PC-3 (cell line): ENCODE measurements around the gene OVCH1. TPM values are rescaled to one million over a fixed set of nuclear protein-coding genes. Genes with fewer than 3 reads are reported as not detected.
A peak's percentile ranks its signal among the peaks of the same experiment; 100 is the strongest.
"Not testable (repeated sequence)": the region's sequence is repeated elsewhere in the genome, so short reads cannot be mapped to it uniquely, and the experiment has no call there.

Experiments
- ATAC-seq: fragments of 200-7000 bp; cut with Tn5 transposase; 2 replicates; pipeline ENCODE4 v1.9.1; 2020; ENCODE audit warnings: mild to moderate bottlenecking, moderate library complexity
- BruUV-seq: library from RNA; stranded (reverse); fragments of 400-500 nt; replicated peaks from 2 replicates; lab custom pipeline; 2021; lab: Mats Ljungman, UMichigan
- CTCF ChIA-PET: fragments of 300-600 bp; sonication (Branson Sonifier 250); formaldehyde crosslinking; loops from one replicate; lab custom pipeline; 2022; ENCODE audit warnings: antibody characterized with exemption; lab: Charles Lee
- POLR2A ChIA-PET: fragments of 300-600 bp; sonication (Branson Sonifier 250); formaldehyde crosslinking; loops from one replicate; lab custom pipeline; 2022; ENCODE audit warnings: antibody characterized with exemption; ENCODE audit not compliant: unreplicated experiment; lab: Charles Lee
- DNase-seq: peaks from one replicate; pipeline ENCODE4 v3.0.0-alpha.2; 2015
- H2AFZ ChIP-seq: fragments of 300-600 bp; sonication (generic); 2 replicates; pipeline ENCODE4 v1.6.0; 2016; ENCODE audit warnings: antibody characterized with exemption, low read length
- H3F3A ChIP-seq: fragments of 300-600 bp; sonication (generic); one replicate; pipeline ENCODE4 v1.6.0; 2017; ENCODE audit warnings: antibody characterized with exemption, low read length, control low read depth, mild to moderate bottlenecking; ENCODE audit not compliant: unreplicated experiment
- H3K27ac ChIP-seq: fragments of 300-600 bp; sonication (generic); 2 replicates; pipeline ENCODE4 v1.5.1; 2016; ENCODE audit warnings: mild to moderate bottlenecking, low read length
- H3K27me3 ChIP-seq: fragments of 300-600 bp; sonication (generic); 2 replicates; pipeline ENCODE4 v1.6.1; 2016; ENCODE audit warnings: low read length, mixed read lengths
- H3K36me3 ChIP-seq: fragments of 300-600 bp; sonication (generic); 2 replicates; pipeline ENCODE4 v1.6.1; 2016; ENCODE audit warnings: low read depth, mixed run types, low read length, mixed read lengths
- H3K4me1 ChIP-seq: fragments of 300-600 bp; sonication (generic); 2 replicates; pipeline ENCODE4 v1.5.1; 2016; ENCODE audit warnings: low read length; ENCODE audit not compliant: insufficient read depth
- H3K4me2 ChIP-seq: fragments of 300-600 bp; sonication (generic); 2 replicates; pipeline ENCODE4 v1.6.0; 2016; ENCODE audit warnings: low read length
- H3K4me3 ChIP-seq: fragments of 300-600 bp; sonication (generic); 2 replicates; pipeline ENCODE4 v1.5.1; 2016; ENCODE audit warnings: mild to moderate bottlenecking, low read length, mixed read lengths
- H3K79me2 ChIP-seq: fragments of 300-600 bp; sonication (generic); 2 replicates; pipeline ENCODE4 v1.6.1; 2017; ENCODE audit warnings: low read length, mixed read lengths
- H3K9ac ChIP-seq: fragments of 300-600 bp; sonication (generic); 2 replicates; pipeline ENCODE4 v1.6.0; 2016; ENCODE audit warnings: mild to moderate bottlenecking, low read length
- H3K9me2 ChIP-seq: fragments of 300-600 bp; sonication (generic); replicated peaks from 2 replicates; pipeline ENCODE4 v1.6.1; 2016; ENCODE audit warnings: mixed run types, low read length, mixed read lengths
- H3K9me3 ChIP-seq: fragments of 300-600 bp; sonication (generic); 2 replicates; pipeline ENCODE4 v1.6.1; 2016; ENCODE audit warnings: low read length, mixed read lengths
- H4K20me1 ChIP-seq: fragments of 300-600 bp; sonication (generic); 2 replicates; pipeline ENCODE4 v1.6.1; 2016; ENCODE audit warnings: low read length, mixed read lengths
- EZH2 ChIP-seq: fragments of 300-600 bp; sonication (generic); IDR thresholded peaks from one replicate; pipeline ENCODE4 v1.6.1; 2017; ENCODE audit warnings: antibody characterized with exemption, mild to moderate bottlenecking, low read length; ENCODE audit not compliant: unreplicated experiment
- EZH2phosphoT487 ChIP-seq: fragments of 300-600 bp; sonication (generic); IDR thresholded peaks from 2 replicates; pipeline ENCODE4 v1.6.1; 2018; ENCODE audit warnings: mild to moderate bottlenecking, antibody characterized with exemption, low read length, borderline replicate concordance
- intact Hi-C: fragments of 100-400 bp; cut with micrococcal nuclease; formaldehyde crosslinking; loops from 2 replicates; pipeline ENCODE4 v1.9.0; 2023
- total RNA-seq: library from RNA; depleted of rRNA; stranded (reverse); fragments of >200 nt; gene quantifications from 2 replicates; pipeline ENCODE4 v1.2.3, GENCODE V29; 2014
- TF ChIP-seq, protein P1 (sequence below): fragments of 300-600 bp; sonication (generic); conservative IDR thresholded peaks from 2 replicates; pipeline ENCODE4 v1.5.1; 2017; ENCODE audit warnings: antibody characterized with exemption, low read depth, mild to moderate bottlenecking, low read length

The OVCH1 gene
- total RNA-seq, 1 experiment from 2014 or later: not detected

DNA sequence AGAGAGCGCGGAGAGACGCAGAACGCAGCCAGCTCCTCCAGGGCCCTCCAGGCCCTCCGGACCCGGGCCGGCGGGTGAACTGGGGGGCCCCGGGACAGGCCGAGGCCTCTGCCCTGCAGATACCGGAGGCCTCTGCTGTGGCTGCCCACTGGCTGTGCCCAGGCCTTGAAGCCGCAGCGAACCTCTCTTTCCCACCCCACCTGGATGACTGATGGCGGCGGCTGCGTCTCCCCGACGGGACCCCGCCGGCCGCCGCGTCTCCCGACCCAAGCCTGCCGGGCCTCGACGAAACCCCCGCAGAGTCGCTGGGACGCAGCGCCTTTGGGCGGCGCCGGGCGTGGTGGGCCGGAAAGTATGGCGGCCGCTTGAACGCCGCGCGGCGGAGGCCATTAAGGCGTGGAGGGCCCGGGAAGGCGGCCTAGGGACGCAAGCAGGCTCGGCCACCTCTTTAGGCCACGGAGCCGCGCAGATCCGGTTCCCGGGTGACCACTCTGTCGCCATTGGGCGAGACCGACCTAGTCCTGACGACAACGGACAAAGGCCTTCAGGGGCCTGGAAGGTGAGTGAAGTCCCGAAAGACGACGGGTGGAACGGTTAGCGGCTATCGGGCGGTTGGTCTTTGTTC lies 108.1 kb downstream of the OVCH1 start:
- Histone ChIP-seq H3K27me3 (no peaks in the 10 kb centered on the region), H3F3A (no peaks in the 10 kb centered on the region), H3K9me3 (no peaks in the 10 kb centered on the region), H3K4me3 (no peak overlapping the region), H3K4me1 (0 out of 2 replicates have a peak, but pooled peaks cover 7% of the 10 kb centered on the region), H3K4me2 (no peak overlapping the region), H3K27ac (no peak overlapping the region), H4K20me1 (no peaks in the 10 kb centered on the region), H3K9me2 (no peaks in the 10 kb centered on the region), H3K79me2 (no peaks in the 10 kb centered on the region), H2AFZ (no peak overlapping the region), H3K9ac (no peak overlapping the region), H3K36me3 (no peaks in the 10 kb centered on the region)
- ATAC-seq: no peak
- TF ChIP-seq EZH2phosphoT487 (no peak), EZH2 (no peak)
- intact Hi-C loops: no loop called here
- BruUV-seq: no TSS peak
- ChIA-PET CTCF (no interaction called here), POLR2A (no interaction called here)
- no peak for DNase-seq

DNA sequence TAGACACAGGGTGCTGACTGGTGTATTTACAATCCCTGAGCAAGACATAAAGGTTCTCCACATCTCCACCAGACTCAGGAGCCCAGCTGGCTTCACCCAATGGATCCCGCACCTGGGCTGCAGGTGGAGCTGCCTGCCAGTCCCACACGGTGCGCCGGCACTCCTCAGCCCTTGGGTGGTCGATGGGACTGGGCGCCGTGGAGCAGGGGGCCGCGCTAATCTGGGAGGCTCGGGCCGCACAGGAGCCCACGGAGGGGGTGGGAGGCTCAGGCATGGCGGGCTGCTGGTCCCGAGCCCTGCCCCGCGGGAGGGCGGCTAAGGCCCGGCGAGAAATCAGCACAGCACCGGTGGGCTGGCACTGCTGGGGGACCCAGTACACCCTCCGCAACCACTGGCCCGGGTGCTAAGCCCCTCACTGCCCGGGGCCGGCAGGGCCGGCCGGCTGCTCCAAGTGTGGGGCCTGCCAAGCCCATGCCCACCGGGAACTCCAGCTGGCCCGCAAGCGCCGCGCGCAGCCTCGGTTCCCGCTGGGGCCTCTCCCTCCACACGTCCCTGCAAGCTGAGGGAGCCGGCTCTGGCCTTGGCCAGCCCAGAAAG lies 111.3 kb downstream of the OVCH1 start:
- H3K4me3 ChIP-seq, H3K79me2 ChIP-seq, DNase-seq, POLR2A ChIA-PET, H2AFZ ChIP-seq, CTCF ChIA-PET, H3K9ac ChIP-seq, BruUV-seq, H3K9me3 ChIP-seq, H3K27ac ChIP-seq, ATAC-seq, H3K27me3 ChIP-seq, H3F3A ChIP-seq, H3K36me3 ChIP-seq, intact Hi-C loops, H4K20me1 ChIP-seq, H3K9me2 ChIP-seq, H3K4me2 ChIP-seq: not testable (repeated sequence)
- H3K4me1 ChIP-seq: peaks cover 14% of the 10 kb centered on the region

GRCh38 chr12:29385194-29385593 lies 112.3 kb downstream of the OVCH1 start:
- H3K36me3 ChIP-seq, H3K27me3 ChIP-seq, DNase-seq, CTCF ChIA-PET, H3K9ac ChIP-seq, H2AFZ ChIP-seq, H3K27ac ChIP-seq, H3K4me2 ChIP-seq, H3K79me2 ChIP-seq, H3K9me2 ChIP-seq, POLR2A ChIA-PET, H3K9me3 ChIP-seq, H4K20me1 ChIP-seq, H3K4me1 ChIP-seq, intact Hi-C loops, H3K4me3 ChIP-seq, ATAC-seq, BruUV-seq, H3F3A ChIP-seq: not testable (repeated sequence)

GRCh38 chr12:29382251-29382650 lies 115.2 kb downstream of the OVCH1 start:
- no TSS peak for BruUV-seq
- peak overlapping the region; percentile 87 for H2AFZ ChIP-seq

More at GRCh38 chr12:29382251-29382650, 115.2 kb downstream of the OVCH1 start:
- ChIA-PET POLR2A (no interaction called here), CTCF (no interaction called here)
- ATAC-seq: no peak
- Histone ChIP-seq H3K27me3 (no peaks in the 10 kb centered on the region), H3K4me2 (peak overlapping the region; percentile 80), H3F3A (no peaks in the 10 kb centered on the region), H3K36me3 (peaks cover 15% of the 10 kb centered on the region), H3K9ac (peak overlapping the region; percentile 92; the same call in 1 of the 2 replicates), H3K4me3 (peak overlapping the region; percentile 77), H3K4me1 (peaks cover 22% of the 10 kb centered on the region), H3K9me2 (no peaks in the 10 kb centered on the region), H4K20me1 (peaks cover 27% of the 10 kb centered on the region), H3K79me2 (peaks cover 37% of the 10 kb centered on the region), H3K9me3 (no peaks in the 10 kb centered on the region), H3K27ac (no peak overlapping the region)
- intact Hi-C loops: no loop called here
- DNase-seq: no peak
- TF ChIP-seq EZH2 (no peak), EZH2phosphoT487 (no peak)
- TF ChIP-seq, protein P1, sequence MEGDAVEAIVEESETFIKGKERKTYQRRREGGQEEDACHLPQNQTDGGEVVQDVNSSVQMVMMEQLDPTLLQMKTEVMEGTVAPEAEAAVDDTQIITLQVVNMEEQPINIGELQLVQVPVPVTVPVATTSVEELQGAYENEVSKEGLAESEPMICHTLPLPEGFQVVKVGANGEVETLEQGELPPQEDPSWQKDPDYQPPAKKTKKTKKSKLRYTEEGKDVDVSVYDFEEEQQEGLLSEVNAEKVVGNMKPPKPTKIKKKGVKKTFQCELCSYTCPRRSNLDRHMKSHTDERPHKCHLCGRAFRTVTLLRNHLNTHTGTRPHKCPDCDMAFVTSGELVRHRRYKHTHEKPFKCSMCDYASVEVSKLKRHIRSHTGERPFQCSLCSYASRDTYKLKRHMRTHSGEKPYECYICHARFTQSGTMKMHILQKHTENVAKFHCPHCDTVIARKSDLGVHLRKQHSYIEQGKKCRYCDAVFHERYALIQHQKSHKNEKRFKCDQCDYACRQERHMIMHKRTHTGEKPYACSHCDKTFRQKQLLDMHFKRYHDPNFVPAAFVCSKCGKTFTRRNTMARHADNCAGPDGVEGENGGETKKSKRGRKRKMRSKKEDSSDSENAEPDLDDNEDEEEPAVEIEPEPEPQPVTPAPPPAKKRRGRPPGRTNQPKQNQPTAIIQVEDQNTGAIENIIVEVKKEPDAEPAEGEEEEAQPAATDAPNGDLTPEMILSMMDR: no peak
